Keratinocyte (primary cell): ENCODE data around the gene POLR1G. TPM values are rescaled to one million over a fixed set of nuclear protein-coding genes. Genes with fewer than 3 reads are reported as not detected.
A peak's percentile ranks its signal among the peaks of the same experiment; 100 is the strongest.

ENCODE experiments used
- DNase-seq: peaks from one replicate; pipeline ENCODE4 v3.0.0-alpha.2; 2011; ENCODE audit warnings: low read depth, missing footprints, low spot score
- FAIRE-seq: peaks from 2 replicates; lab custom pipeline; 2011; peaks lifted over from hg19 to GRCh38; lab: Jason Lieb, UNC
- H2AFZ ChIP-seq: 2 replicates; pipeline ENCODE4 v1.6.0; 2012; ENCODE audit warnings: low read length, control low read depth, inconsistent platforms; ENCODE audit not compliant: control insufficient read depth
- H3K27ac ChIP-seq: 2 replicates; pipeline ENCODE4 v1.5.1; 2011; ENCODE audit warnings: low read length; ENCODE audit not compliant: control insufficient read depth, insufficient read depth
- H3K27me3 ChIP-seq: 3 replicates; pipeline ENCODE4 v1.6.0; 2011; ENCODE audit warnings: low read length; ENCODE audit not compliant: control insufficient read depth, insufficient read depth; ENCODE audit errors: extremely low read depth
- H3K36me3 ChIP-seq, 2 experiments: 2 replicates in 1 of 2; 3 replicates in 1 of 2; pipeline ENCODE4 v1.5.1; 2011; ENCODE audit warnings: low read length in 2 of 2, mild to moderate bottlenecking in 1 of 2; ENCODE audit not compliant: control insufficient read depth in 2 of 2, insufficient read depth in 2 of 2; ENCODE audit errors: extremely low read depth in 1 of 2
- H3K4me1 ChIP-seq: 3 replicates; pipeline ENCODE4 v1.5.1; 2011; ENCODE audit warnings: low read length; ENCODE audit not compliant: control insufficient read depth, insufficient read depth; ENCODE audit errors: extremely low read depth
- H3K4me2 ChIP-seq: 3 replicates; pipeline ENCODE4 v1.6.0; 2011; ENCODE audit warnings: low read depth, low read length; ENCODE audit not compliant: control insufficient read depth, insufficient read depth; ENCODE audit errors: extremely low read depth
- H3K4me3 ChIP-seq, 3 experiments: fragments of 200-600 bp in 1 of 3; sonication (generic) in 1 of 3; 2 replicates in 2 of 3; 3 replicates in 1 of 3; pipeline ENCODE4 v1.5.1; 2011 to 2016; ENCODE audit warnings: low read length in 3 of 3, mild to moderate bottlenecking in 3 of 3, control low read depth in 2 of 3, inconsistent platforms in 1 of 3, low read depth in 1 of 3, mixed read lengths in 1 of 3, mixed run types in 1 of 3, moderate library complexity in 1 of 3; ENCODE audit not compliant: control insufficient read depth in 2 of 3, insufficient read depth in 2 of 3; ENCODE audit errors: extremely low read depth in 1 of 3
- H3K79me2 ChIP-seq: 2 replicates; pipeline ENCODE4 v1.6.0; 2012; ENCODE audit warnings: low read length; ENCODE audit not compliant: control insufficient read depth, insufficient read depth
- H3K9ac ChIP-seq: 3 replicates; pipeline ENCODE4 v1.6.0; 2011; ENCODE audit warnings: low read length; ENCODE audit not compliant: control insufficient read depth, insufficient read depth; ENCODE audit errors: extremely low read depth
- H3K9me1 ChIP-seq: 3 replicates; pipeline ENCODE4 v1.6.0; 2011; ENCODE audit warnings: low read length; ENCODE audit not compliant: control insufficient read depth, insufficient read depth; ENCODE audit errors: extremely low read depth
- H3K9me3 ChIP-seq: 2 replicates; pipeline ENCODE4 v1.5.1; 2012; ENCODE audit warnings: low read depth, low read length; ENCODE audit not compliant: control insufficient read depth
- H4K20me1 ChIP-seq: 3 replicates; pipeline ENCODE4 v1.6.0; 2011; ENCODE audit warnings: low read length; ENCODE audit not compliant: control insufficient read depth, insufficient read depth; ENCODE audit errors: extremely low read depth
- CTCF ChIP-seq, 3 experiments: IDR thresholded peaks in 1 of 3; conservative IDR thresholded peaks in 1 of 3; optimal IDR thresholded peaks in 1 of 3; 2 replicates in 2 of 3; 3 replicates in 1 of 3; pipeline versions ENCODE3 to v1.5.1; 2011; ENCODE audit warnings: low read length in 3 of 3, mild to moderate bottlenecking in 3 of 3, moderate library complexity in 2 of 3, control low read depth in 1 of 3, inconsistent platforms in 1 of 3; ENCODE audit not compliant: insufficient read depth in 2 of 3; ENCODE audit errors: extremely low read depth in 1 of 3
- EZH2 ChIP-seq: IDR thresholded peaks from one replicate; pipeline ENCODE4 v1.6.1; 2012; ENCODE audit warnings: inconsistent platforms, mild to moderate bottlenecking, low read length, moderate library complexity
- dilution Hi-C: fragments of 300-500 bp; cut with MboI; formaldehyde crosslinking; loops from one replicate; pipeline ENCODE4 v1.7.0; 2020; ENCODE audit warnings: low sequenced_read_pairs; ENCODE audit not compliant: extremely low pct_ligation_motif_present
- polyA plus RNA-seq, 5 experiments: library from polyadenylated mRNA; depleted of rRNA in 3 of 5; stranded (reverse) in 3 of 5; stranded (forward) in 1 of 5; unstranded in 1 of 5; fragments of >200 nt; gene quantifications; 1 replicate in 1 of 5; 2 replicates in 3 of 5; 3 replicates in 1 of 5; pipeline versions ENCODE4 v1.2.1 to v1.2.3, GENCODE V29; 2011 to 2012; ENCODE audit warnings: missing spikeins in 2 of 5, low read depth in 1 of 5, low replicate concordance in 1 of 5

Gene POLR1G
- polyA plus RNA-seq, 1 donor (not counting 4 experiments of a cell fraction or from before 2014, with no cell fraction given) = 9.8 TPM

- TF ChIP-seq CTCF (optimal IDR thresholded peaks at IDR 0.05 in 1 of 3, IDR thresholded peaks at IDR 0.05 in 1 of 3, conservative IDR thresholded peaks at IDR 0.05 in 1 of 3; ENCODE audit: extremely low read depth in 1 of 3, insufficient read depth in 2 of 3, low read length in 3 of 3) (no peak), EZH2 (no peak)
- no peaks in the 10 kb centered on the region for H3K27me3 ChIP-seq
- H4K20me1 ChIP-seq = no peaks in the 10 kb centered on the region
- H3K36me3 ChIP-seq = no peaks in the 10 kb centered on the region
- peak overlapping the region; percentile 64 for H3K4me2 ChIP-seq
- H3K27ac ChIP-seq = peak overlapping the region; percentile 63
- FAIRE-seq = no peak
- no peaks in the 10 kb centered on the region for H3K9me3 ChIP-seq
- H3K9ac ChIP-seq = peak overlapping the region; percentile 73
- peaks cover 20% of the 10 kb centered on the region for H3K4me1 ChIP-seq
- DNase-seq = no peak
- H3K79me2 ChIP-seq = no peaks in the 10 kb centered on the region
- peak overlapping the region; percentile 20 to 73 (median 44) for H3K4me3 ChIP-seq
- H2AFZ ChIP-seq = no peak overlapping the region
- no peaks in the 10 kb centered on the region for H3K9me1 ChIP-seq
- dilution Hi-C loops = no loop called here
These were observed 32.7 kb downstream of the POLR1G start for GRCh38 chr19:45439190-45439568.

- peak overlapping the region; percentile 20 to 73 (median 44) for H3K4me3 ChIP-seq
- H4K20me1 ChIP-seq = no peaks in the 10 kb centered on the region
- dilution Hi-C loops = no loop called here
- TF ChIP-seq CTCF (optimal IDR thresholded peaks at IDR 0.05 in 1 of 3, IDR thresholded peaks at IDR 0.05 in 1 of 3, conservative IDR thresholded peaks at IDR 0.05 in 1 of 3; ENCODE audit: extremely low read depth in 1 of 3, insufficient read depth in 2 of 3, low read length in 3 of 3) (peak; percentile 73 to 94 (median 79)), EZH2 (no peak)
- H3K9me3 ChIP-seq = no peaks in the 10 kb centered on the region
- FAIRE-seq = no peak
- DNase-seq = no peak
- no peaks in the 10 kb centered on the region for H3K79me2 ChIP-seq
- no peaks in the 10 kb centered on the region for H3K27me3 ChIP-seq
- peak overlapping the region; percentile 73 for H3K9ac ChIP-seq
- H3K9me1 ChIP-seq = no peaks in the 10 kb centered on the region
- peak overlapping the region; percentile 37 for H2AFZ ChIP-seq
- peak overlapping the region; percentile 63 for H3K27ac ChIP-seq
- H3K36me3 ChIP-seq = no peaks in the 10 kb centered on the region
- peak overlapping the region; percentile 64 for H3K4me2 ChIP-seq
- H3K4me1 ChIP-seq = peaks cover 24% of the 10 kb centered on the region
These were observed 33.3 kb downstream of the POLR1G start for GRCh38 chr19:45439569-45440258.
